ENCODE results near the gene TRAF4.
"Not testable (repeated sequence)": the region's sequence is repeated elsewhere in the genome, so short reads cannot be mapped to it uniquely, and the experiment has no call there.

The TRAF4 gene

GRCh38 chr17:28759256-28759865 is 15.6 kb downstream of the TRAF4 start:
- no peak overlapping the region for H3K9ac ChIP-seq (ENCODE audit: low read depth, low read length)

DNA sequence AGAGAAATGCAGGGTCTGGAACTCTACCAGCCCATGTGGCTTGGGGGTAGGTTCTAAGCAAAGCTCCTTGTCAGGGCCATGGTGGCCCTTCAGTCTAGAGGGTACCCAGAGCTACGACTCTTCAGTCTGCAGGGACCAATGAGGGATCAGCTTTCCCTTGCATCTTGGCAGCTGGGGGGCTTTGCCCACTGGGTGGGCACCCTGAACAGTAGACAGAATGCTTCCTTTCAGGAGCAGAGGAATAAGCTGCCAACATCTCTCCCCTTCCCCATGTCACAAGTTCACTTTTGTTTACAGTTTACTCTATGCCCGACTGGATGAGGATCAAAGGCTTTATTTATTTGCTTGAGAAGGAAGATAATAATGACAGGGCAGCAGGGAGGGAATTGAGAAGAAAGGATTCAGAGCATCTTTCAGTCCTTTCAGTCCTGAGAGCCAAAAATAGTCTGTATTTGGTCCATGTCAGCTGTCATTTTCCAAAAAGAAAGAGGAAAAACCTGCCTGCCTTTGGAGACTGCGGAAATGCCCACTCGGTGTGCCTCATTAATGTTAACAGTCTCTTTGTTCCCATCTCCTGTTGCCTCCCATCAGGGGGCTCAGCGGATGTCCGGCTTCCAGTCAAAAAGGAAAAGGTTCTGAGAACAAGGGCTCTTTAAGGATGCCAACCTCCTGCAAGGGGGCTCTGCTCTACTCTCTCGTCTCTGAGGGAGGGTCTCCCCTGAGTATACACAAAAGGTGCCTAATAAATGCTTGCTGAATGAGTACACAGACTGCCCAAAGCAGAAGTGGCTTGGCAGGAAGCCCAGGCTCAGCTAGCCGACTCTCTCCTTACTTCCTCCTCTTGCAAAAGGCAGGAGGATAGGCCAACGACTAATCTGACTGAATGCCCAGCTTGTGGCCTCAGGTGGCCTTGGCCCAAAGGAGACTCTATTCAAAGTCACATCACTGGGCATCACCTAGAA is 17.1 kb downstream of the TRAF4 start:
- Histone ChIP-seq H3K4me3 (ENCODE audit: low read length) (no peak overlapping the region), H3K36me3 (ENCODE audit: insufficient read depth, low read length) (peaks cover 60% of the 10 kb centered on the region), H3K9me3 (replicated peaks; ENCODE audit: low read length) (no peaks in the 10 kb centered on the region), H3K4me2 (ENCODE audit: low read length) (no peak overlapping the region), H3K4me1 (ENCODE audit: control insufficient read depth, insufficient read depth, low read length) (peaks cover 14% of the 10 kb centered on the region), H3K27me3 (ENCODE audit: control insufficient read depth, insufficient read depth, low read length) (no peaks in the 10 kb centered on the region), H3K9ac (ENCODE audit: low read depth, low read length) (no peak overlapping the region)

More at GRCh38 chr17:28759256-28759865, 15.6 kb downstream of the TRAF4 start:
- H3K9me3 ChIP-seq (replicated peaks; ENCODE audit: low read length), result no peaks in the 10 kb centered on the region
- peaks cover 57% of the 10 kb centered on the region for H3K36me3 ChIP-seq (ENCODE audit: insufficient read depth, low read length)
- H3K4me3 ChIP-seq (ENCODE audit: low read length), result no peak overlapping the region
- H3K27me3 ChIP-seq (ENCODE audit: control insufficient read depth, insufficient read depth, low read length), result no peaks in the 10 kb centered on the region
- no peak overlapping the region for H3K4me2 ChIP-seq (ENCODE audit: low read length)
- peaks cover 20% of the 10 kb centered on the region for H3K4me1 ChIP-seq (ENCODE audit: control insufficient read depth, insufficient read depth, low read length)

DNA sequence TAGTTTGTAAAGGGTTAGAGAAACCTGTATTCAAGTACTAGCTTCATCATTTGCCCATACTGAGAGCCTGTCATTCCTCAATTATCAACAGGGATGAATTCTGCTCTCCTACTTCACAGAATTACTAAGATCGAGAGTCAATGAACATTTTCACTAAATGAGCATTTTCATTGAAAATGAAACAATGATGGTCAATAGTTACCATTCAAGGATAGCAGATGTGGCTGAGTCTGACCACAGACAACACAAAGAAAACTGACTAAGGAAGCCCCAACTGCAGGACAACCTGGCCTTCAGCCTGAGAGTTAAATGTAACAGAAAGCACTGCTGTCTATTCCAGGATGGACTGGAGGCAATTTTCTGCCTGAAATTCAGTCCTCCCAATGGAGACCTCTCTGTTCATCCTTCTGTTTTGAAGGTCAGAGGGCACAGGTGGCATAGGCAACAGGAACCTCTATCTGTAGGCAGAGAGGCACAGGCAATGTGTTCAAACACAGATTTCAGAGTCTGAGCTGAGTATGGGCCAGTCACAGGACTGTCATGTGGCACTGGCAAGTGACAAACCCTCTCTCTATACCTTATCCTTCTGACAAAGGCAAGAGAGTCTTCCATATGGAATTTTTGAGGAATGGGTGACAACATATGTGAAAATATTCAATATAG is 19.5 kb downstream of the TRAF4 start:
- Histone ChIP-seq H3K9me3 (replicated peaks; ENCODE audit: low read length) (no peaks in the 10 kb centered on the region), H3K27me3 (ENCODE audit: control insufficient read depth, insufficient read depth, low read length) (no peaks in the 10 kb centered on the region), H3K36me3 (ENCODE audit: insufficient read depth, low read length) (peaks cover 49% of the 10 kb centered on the region), H3K9ac (ENCODE audit: low read depth, low read length) (no peak overlapping the region), H3K4me1 (ENCODE audit: control insufficient read depth, insufficient read depth, low read length) (peaks cover 10% of the 10 kb centered on the region), H3K4me2 (ENCODE audit: low read length) (no peak overlapping the region), H3K4me3 (ENCODE audit: low read length) (no peak overlapping the region)

DNA sequence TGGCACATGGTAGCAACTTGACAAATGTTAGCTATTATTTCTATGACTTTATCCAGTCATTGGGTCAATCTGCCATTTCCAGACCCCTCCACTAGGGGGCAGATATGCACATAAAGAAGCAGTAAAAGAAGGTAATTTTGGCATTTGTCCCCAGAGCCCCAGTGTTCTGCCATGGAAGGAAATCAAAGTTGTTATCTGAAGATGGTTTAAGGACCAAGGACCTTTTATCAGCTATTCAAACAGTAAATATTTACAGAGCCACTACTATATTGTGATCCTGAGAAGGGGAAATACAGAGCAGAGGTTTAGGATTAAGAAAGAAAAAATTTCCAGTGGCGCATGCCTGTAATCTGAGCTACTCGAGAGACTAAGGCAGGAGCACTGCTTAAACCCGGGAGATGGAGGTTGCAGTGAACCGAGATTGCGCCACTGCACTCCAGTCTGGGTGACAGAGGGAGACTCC is 20.0 kb downstream of the TRAF4 start:
- no peak overlapping the region for H3K4me2 ChIP-seq (ENCODE audit: low read length)
- no peaks in the 10 kb centered on the region for H3K27me3 ChIP-seq (ENCODE audit: control insufficient read depth, insufficient read depth, low read length)
- H3K9me3 ChIP-seq (replicated peaks; ENCODE audit: low read length), result no peaks in the 10 kb centered on the region
- peaks cover 43% of the 10 kb centered on the region for H3K36me3 ChIP-seq (ENCODE audit: insufficient read depth, low read length)
- H3K9ac ChIP-seq (ENCODE audit: low read depth, low read length), result no peak overlapping the region
- peaks cover 10% of the 10 kb centered on the region for H3K4me1 ChIP-seq (ENCODE audit: control insufficient read depth, insufficient read depth, low read length)
- no peak overlapping the region for H3K4me3 ChIP-seq (ENCODE audit: low read length)

DNA sequence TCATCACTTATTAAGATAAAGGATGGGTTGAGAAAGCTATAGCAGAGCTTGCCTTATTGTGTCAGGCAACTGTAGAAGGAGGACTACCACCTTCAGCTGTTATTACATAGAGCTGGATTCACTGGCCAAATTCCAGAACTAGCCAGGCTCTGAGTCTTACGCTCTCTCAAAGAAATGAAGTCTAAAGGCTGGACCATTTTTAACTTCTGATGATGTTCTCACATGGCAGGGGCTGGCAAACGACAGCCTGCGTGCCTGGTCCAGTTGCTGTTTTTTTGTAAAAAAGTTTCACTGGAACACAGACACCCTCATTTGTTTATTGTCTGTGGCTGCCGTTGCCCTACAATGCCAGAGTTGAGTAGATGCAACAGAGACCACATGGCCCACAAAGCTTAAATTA is 21.2 kb downstream of the TRAF4 start:
- no peak overlapping the region for H3K4me2 ChIP-seq (ENCODE audit: low read length)
- peaks cover 34% of the 10 kb centered on the region for H3K36me3 ChIP-seq (ENCODE audit: insufficient read depth, low read length)

DNA sequence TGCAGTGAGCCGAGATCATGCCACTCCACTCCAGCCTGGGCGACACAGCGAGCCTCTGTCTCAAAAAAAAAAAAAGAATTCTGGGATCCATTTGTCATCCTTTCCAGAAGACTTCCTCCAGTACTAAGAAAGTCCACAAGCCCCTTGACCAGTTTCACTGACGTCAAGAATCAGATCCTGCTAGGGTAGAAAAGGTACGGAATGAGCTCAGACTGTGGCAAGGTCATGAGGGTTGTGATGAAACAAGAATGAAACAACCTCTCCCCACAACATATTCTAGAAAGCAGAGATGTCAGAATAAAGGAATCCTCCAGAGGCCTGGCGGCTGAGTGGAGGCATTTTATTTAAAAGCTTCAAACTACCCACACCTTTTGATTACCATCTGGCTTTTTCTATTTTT is 29.9 kb downstream of the TRAF4 start:
- Histone ChIP-seq H3K9me3 (replicated peaks; ENCODE audit: low read length) (no peaks in the 10 kb centered on the region), H3K4me3 (ENCODE audit: low read length) (no peak overlapping the region), H3K4me1 (ENCODE audit: control insufficient read depth, insufficient read depth, low read length) (no peaks in the 10 kb centered on the region), H3K36me3 (ENCODE audit: insufficient read depth, low read length) (peaks cover 7% of the 10 kb centered on the region), H3K9ac (ENCODE audit: low read depth, low read length) (no peak overlapping the region), H3K4me2 (ENCODE audit: low read length) (no peak overlapping the region), H3K27me3 (ENCODE audit: control insufficient read depth, insufficient read depth, low read length) (no peaks in the 10 kb centered on the region)

More for the DNA sequence above, 21.2 kb downstream of the TRAF4 start:
- Histone ChIP-seq H3K27me3 (ENCODE audit: control insufficient read depth, insufficient read depth, low read length) (no peaks in the 10 kb centered on the region), H3K4me1 (ENCODE audit: control insufficient read depth, insufficient read depth, low read length) (peaks cover 10% of the 10 kb centered on the region), H3K9me3 (replicated peaks; ENCODE audit: low read length) (no peaks in the 10 kb centered on the region), H3K4me3 (ENCODE audit: low read length) (no peak overlapping the region), H3K9ac (ENCODE audit: low read depth, low read length) (no peak overlapping the region)

- no peak overlapping the region for H3K4me3 ChIP-seq (ENCODE audit: low read length)
- H3K27me3 ChIP-seq (ENCODE audit: control insufficient read depth, insufficient read depth, low read length), result no peaks in the 10 kb centered on the region
- H3K9me3 ChIP-seq (replicated peaks; ENCODE audit: low read length), result no peaks in the 10 kb centered on the region
- H3K36me3 ChIP-seq (ENCODE audit: insufficient read depth, low read length), result peaks cover 7% of the 10 kb centered on the region
- H3K4me1 ChIP-seq (ENCODE audit: control insufficient read depth, insufficient read depth, low read length), result no peaks in the 10 kb centered on the region
- H3K4me2 ChIP-seq (ENCODE audit: low read length), result no peak overlapping the region
- H3K9ac ChIP-seq (ENCODE audit: low read depth, low read length), result no peak overlapping the region
Measured at GRCh38 chr17:28774206-28774605, 30.4 kb downstream of the TRAF4 start.

- H3K9me3 ChIP-seq (replicated peaks; ENCODE audit: low read length), result no peaks in the 10 kb centered on the region
- H3K4me2 ChIP-seq (ENCODE audit: low read length), result no peak overlapping the region
- no peaks in the 10 kb centered on the region for H3K27me3 ChIP-seq (ENCODE audit: control insufficient read depth, insufficient read depth, low read length)
- H3K4me1 ChIP-seq (ENCODE audit: control insufficient read depth, insufficient read depth, low read length), result no peaks in the 10 kb centered on the region
- peaks cover 10% of the 10 kb centered on the region for H3K36me3 ChIP-seq (ENCODE audit: insufficient read depth, low read length)
- H3K9ac ChIP-seq (ENCODE audit: low read depth, low read length), result no peak overlapping the region
- H3K4me3 ChIP-seq (ENCODE audit: low read length), result no peak overlapping the region
Measured at GRCh38 chr17:28777178-28777577, 33.4 kb downstream of the TRAF4 start.

GRCh38 chr17:28779601-28780000 is 35.8 kb downstream of the TRAF4 start:
- not testable (repeated sequence) for H3K9ac ChIP-seq (ENCODE audit: low read depth, low read length); H3K36me3 ChIP-seq (ENCODE audit: insufficient read depth, low read length); H3K4me3 ChIP-seq (ENCODE audit: low read length); H3K9me3 ChIP-seq (replicated peaks; ENCODE audit: low read length); H3K4me2 ChIP-seq (ENCODE audit: low read length); H3K27me3 ChIP-seq (ENCODE audit: control insufficient read depth, insufficient read depth, low read length); H3K4me1 ChIP-seq (ENCODE audit: control insufficient read depth, insufficient read depth, low read length)

- H3K36me3 ChIP-seq (ENCODE audit: insufficient read depth, low read length), result peaks cover 3% of the 10 kb centered on the region
- no peaks in the 10 kb centered on the region for H3K27me3 ChIP-seq (ENCODE audit: control insufficient read depth, insufficient read depth, low read length)
- no peaks in the 10 kb centered on the region for H3K4me1 ChIP-seq (ENCODE audit: control insufficient read depth, insufficient read depth, low read length)
- no peak overlapping the region for H3K4me3 ChIP-seq (ENCODE audit: low read length)
- H3K4me2 ChIP-seq (ENCODE audit: low read length), result no peak overlapping the region
- no peak overlapping the region for H3K9ac ChIP-seq (ENCODE audit: low read depth, low read length)
- H3K9me3 ChIP-seq (replicated peaks; ENCODE audit: low read length), result no peaks in the 10 kb centered on the region
Measured at GRCh38 chr17:28783161-28783560, 39.4 kb downstream of the TRAF4 start.

DNA sequence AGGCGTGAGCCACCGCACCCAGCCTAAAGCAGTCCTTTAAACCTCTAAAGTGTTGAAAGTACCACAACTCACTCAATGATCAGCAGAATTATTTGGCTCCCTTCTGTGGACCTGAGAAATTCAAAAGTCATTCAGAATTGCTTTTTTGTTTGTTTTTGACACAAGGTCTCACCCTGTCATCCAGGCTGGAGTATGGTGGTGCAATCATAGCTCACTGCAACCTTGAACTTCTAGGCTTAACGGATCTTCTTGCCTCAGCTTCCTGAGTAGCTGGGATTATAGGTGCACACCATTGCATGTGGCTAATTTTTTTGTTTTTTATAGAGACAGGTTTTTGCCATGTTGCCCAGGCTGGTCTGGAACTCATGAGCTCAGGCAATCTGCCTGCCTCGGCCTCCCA is 44.3 kb downstream of the TRAF4 start:
- Histone ChIP-seq H3K4me1 (ENCODE audit: control insufficient read depth, insufficient read depth, low read length) (no peaks in the 10 kb centered on the region), H3K36me3 (ENCODE audit: insufficient read depth, low read length) (peaks cover 5% of the 10 kb centered on the region), H3K4me3 (ENCODE audit: low read length) (no peak overlapping the region), H3K27me3 (ENCODE audit: control insufficient read depth, insufficient read depth, low read length) (no peaks in the 10 kb centered on the region), H3K9me3 (replicated peaks; ENCODE audit: low read length) (no peaks in the 10 kb centered on the region), H3K4me2 (ENCODE audit: low read length) (no peak overlapping the region), H3K9ac (ENCODE audit: low read depth, low read length) (no peak overlapping the region)
